Endometrial microvascular endothelial cells (primary cell): ENCODE data around the gene NAA10. TPM values are rescaled to one million over a fixed set of nuclear protein-coding genes. Genes with fewer than 3 reads are reported as not detected.

ENCODE experiments used
- in situ Hi-C: cut with HindIII; loops from 2 replicates; pipeline ENCODE4 v1.10.0; 2017; ENCODE audit warnings: low sequenced_read_pairs, low pct_unique_long_range_greater_than_20kb; ENCODE audit errors: inconsistent ontology term
- total RNA-seq: library from RNA; depleted of rRNA; stranded (reverse); fragments of >200 nt; gene quantifications from one replicate; pipeline ENCODE4 v1.2.3, GENCODE V29; 2015; ENCODE audit errors: inconsistent ontology term

Gene NAA10
- total RNA-seq, 1 donor from 2014 or later, result 216 TPM

- in situ Hi-C loops, result no loop called here
Measured at GRCh38 chrX:153901753-153902140, 33.1 kb downstream of the NAA10 start.

GRCh38 chrX:153900831-153901752 is 33.7 kb downstream of the NAA10 start:
- in situ Hi-C loops, result no loop called here

DNA sequence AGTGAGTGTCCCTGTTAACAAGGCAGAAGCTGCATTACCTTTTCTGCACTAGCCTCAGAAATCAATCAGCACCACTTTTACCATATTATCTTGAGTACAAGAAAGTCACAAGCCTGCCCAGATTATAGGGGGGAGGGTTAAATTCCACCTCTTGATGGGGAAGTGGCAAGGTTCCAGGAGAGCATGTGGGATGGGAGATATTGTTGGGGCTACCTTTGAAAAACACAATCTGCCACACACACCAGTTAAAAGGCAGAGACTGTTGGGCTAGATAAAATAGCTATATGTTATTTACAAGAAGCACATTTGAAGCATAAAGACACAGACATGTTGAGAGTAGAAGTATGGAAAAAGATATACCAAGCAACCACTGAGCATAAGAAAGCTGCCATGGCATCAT is 36.9 kb downstream of the NAA10 start:
- in situ Hi-C loops, result no loop called here

- in situ Hi-C loops, result no loop called here
Measured at GRCh38 chrX:153889123-153889522, 45.7 kb downstream of the NAA10 start.

GRCh38 chrX:153888344-153888743 is 46.5 kb downstream of the NAA10 start:
- in situ Hi-C loops, result no loop called here

DNA sequence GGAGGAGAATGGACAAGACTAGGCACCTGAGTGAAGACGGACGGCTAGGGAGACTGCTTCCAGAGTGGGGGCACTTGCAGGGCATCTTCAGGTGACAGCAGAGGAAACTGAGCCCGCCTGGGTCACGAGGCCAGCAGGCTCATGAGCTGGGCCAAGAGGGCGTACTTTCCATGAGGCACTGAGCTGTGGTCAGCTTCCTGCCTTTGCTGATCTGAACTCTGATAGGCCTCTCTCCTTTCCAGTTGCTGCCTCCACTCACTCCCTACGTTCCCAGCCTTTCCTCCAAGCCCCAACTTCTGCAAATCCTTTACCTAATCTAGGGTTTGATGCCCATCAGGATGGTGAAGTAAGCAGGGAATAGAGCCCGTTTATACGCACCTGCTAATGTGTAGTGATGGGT is 47.5 kb downstream of the NAA10 start:
- in situ Hi-C loops, result no loop called here

GRCh38 chrX:153886915-153887314 is 47.9 kb downstream of the NAA10 start:
- in situ Hi-C loops, result no loop called here

DNA sequence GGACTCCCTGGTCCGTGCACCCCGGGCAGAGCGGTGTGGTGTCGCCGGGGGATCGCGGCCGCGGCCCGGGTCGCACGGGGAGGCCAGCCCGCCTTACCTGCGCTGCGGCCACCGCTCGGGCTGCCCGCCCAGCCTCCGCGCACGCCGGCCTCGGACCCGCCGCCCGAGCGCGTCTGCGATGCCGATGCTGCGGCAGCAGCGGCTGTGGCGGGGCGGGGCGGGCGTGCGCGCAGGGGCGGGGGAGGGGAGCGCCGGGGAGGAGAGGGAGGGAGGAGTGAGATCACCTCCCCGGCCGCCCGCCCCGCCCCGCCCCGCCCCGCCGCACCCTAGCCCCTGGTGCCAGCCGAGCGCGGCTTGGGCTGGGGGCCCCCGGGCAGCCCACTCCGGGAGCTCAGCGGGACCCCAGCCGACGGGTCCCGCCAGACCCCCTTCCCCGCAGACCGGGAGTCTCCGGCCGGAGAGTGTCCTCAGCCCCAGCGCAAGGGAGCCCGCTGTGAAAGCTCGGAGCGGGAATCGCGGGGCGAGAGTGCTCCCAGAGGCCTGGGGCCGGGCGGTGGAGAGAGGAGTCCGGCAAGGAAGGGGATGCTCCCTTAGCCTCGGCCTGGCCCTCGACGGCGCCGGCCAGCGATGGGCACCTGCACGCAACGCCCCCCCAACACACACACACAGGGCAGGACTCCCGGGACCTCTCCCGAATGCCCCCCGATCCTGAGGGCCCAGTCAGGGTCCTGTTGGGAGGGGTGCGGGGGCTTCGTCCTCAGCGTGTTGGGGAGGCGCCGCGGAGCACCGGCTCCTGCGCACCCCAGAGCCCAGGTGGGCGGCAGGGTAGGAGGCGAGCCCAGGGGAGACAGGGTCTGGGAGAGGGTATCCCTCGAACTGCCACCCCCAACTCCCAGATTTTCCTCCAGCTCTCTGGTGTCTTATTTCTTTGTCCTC is 48.6 kb downstream of the NAA10 start, which contains the start of gene L1CAM:
L1CAM (minus strand) TSS at position 206 of the 936 bp plus-strand sequence. CDS start 10,337 bp downstream, outside the sequence.
- in situ Hi-C loops, result no loop called here

- in situ Hi-C loops, result no loop called here
Measured at GRCh38 chrX:153885208-153885787, 49.5 kb downstream of the NAA10 start.

GRCh38 chrX:153884590-153884989 is 50.2 kb downstream of the NAA10 start:
- in situ Hi-C loops, result no loop called here

DNA sequence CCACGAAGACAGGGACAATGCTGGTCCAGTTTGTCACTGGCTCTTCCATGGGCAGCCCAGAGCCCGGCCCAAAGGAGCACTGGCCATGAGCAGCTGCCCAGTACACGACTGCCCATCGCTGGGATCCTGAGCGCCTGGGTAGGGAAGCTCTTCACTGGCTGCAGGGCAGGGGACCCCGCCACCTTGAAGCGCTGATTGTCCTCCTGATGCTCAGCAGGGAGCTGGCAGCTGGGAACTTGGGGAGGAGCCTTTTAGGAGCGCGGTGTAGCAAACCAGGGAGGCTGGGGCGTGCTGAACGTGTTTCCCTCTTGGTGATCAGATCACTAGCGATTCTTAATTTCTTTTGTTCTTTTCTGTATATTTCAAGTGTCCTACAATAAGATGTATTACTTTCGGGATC is 50.7 kb downstream of the NAA10 start:
- in situ Hi-C loops, result no loop called here

- in situ Hi-C loops, result no loop called here
Measured at GRCh38 chrX:153883163-153883843, 51.5 kb downstream of the NAA10 start.

DNA sequence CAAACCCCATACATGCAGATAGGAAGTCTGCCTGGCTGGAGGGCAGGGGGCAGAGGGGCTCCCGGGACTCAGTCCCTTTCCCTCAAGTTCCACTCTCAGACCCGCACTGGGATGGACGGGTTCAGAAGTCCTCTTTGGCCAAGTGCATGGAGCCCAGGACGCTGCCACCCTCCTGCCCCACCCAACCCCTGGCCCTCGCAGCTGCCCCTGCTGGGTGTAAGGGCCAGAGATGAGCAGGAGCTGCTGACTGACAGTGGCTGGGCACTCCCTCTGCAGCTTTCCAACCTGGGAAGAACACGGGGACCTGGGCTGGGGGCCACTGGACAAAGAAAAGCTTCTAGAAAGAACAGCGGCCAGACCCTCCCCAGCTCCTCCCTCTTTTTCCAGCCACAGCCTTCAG is 52.3 kb downstream of the NAA10 start:
- in situ Hi-C loops, result no loop called here

DNA sequence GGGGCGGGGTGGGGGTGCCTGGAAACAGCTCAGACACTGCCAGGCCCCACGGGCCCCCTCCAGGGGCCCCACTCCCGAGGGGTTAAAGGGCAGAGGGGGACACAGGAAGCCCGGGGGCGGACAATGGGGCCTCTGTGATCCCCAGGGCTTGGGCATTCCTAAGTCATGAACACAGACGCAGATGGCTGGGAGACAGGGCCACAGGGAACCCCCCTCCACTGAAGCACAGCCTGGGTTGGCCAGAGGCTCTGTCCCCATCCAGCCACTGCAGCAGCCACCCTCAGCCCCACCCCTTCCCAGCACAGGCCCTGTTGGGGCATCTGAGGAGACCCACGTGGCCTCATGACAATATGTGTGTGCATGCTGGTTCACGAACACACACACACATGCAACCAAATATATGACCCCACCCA is 52.7 kb downstream of the NAA10 start:
- in situ Hi-C loops, result no loop called here

- in situ Hi-C loops, result no loop called here
Measured at GRCh38 chrX:153881281-153881680, 53.6 kb downstream of the NAA10 start.

GRCh38 chrX:153880440-153880815 is 54.4 kb downstream of the NAA10 start:
- in situ Hi-C loops, result no loop called here

- in situ Hi-C loops, result no loop called here
Measured at GRCh38 chrX:153879741-153880439, 54.9 kb downstream of the NAA10 start.
